HG02623 (cell line): ENCODE measurements around the gene TRAM2.
"Not testable (repeated sequence)": the region's sequence is repeated elsewhere in the genome, so short reads cannot be mapped to it uniquely, and the experiment has no call there.

Source experiments
- ATAC-seq: cut with Tn5 transposase; IDR thresholded peaks from one replicate; pipeline ENCODE4 v1.9.1; 2021; ENCODE audit warnings: moderate library complexity; ENCODE audit not compliant: unreplicated experiment

Gene TRAM2

DNA sequence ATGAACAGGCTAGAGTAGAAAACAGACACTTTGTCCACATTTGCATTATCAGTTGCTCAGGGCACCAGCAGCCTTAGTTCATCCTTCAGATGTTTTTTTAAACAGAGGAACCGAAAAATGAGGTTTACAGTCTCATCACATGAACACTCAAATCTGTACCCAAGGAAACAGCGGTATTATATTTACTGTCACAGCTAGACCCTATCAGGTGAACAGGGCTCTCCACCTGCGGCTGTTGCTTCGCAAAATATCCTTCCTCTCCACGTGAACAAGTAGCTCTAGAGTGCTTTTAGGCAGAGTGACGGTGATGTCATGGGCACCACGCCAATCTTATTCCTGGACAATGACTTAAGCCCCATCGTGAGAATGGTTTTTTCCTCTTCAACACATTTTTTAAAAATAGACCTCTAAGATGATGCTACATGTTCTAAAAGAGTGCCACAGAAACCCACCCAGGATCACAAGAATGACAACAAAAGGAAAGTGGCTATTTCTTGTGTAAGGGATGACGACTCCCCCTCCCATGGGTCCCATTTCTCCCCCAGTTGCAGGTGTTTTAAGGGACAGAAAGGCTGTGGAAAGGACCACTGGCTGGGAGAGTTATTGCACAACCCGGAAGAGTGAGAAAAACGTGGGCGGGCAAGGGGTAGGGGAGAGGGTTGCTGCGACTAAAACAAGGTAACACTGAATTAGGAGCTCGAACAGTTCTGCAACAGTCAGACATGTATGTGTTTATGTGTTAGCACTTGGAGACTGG, 79.0 kb downstream of the TRAM2 start:
- ATAC-seq = peak; percentile 81

DNA sequence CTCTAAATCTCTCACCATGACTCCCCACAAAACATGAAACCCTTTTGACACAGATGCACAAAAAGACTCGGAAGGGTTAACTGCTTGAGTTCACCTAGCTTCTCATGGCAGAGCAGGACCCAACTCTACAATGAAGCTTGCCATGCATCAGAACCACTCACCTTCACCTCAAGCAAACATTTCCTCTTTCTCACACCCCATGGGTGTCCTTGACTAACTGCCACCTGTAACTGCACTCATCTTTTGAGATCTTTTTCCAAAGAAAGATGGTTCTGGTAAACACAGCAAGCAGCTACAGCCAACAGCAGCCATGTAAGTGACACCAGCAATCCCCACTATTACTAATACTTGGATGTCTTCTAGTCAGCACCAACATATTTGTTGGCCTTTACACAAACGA, 80.2 kb downstream of the TRAM2 start:
- ATAC-seq = no peak

- ATAC-seq = no peak
These were observed 80.9 kb downstream of the TRAM2 start for GRCh38 chr6:52495922-52496321.

DNA sequence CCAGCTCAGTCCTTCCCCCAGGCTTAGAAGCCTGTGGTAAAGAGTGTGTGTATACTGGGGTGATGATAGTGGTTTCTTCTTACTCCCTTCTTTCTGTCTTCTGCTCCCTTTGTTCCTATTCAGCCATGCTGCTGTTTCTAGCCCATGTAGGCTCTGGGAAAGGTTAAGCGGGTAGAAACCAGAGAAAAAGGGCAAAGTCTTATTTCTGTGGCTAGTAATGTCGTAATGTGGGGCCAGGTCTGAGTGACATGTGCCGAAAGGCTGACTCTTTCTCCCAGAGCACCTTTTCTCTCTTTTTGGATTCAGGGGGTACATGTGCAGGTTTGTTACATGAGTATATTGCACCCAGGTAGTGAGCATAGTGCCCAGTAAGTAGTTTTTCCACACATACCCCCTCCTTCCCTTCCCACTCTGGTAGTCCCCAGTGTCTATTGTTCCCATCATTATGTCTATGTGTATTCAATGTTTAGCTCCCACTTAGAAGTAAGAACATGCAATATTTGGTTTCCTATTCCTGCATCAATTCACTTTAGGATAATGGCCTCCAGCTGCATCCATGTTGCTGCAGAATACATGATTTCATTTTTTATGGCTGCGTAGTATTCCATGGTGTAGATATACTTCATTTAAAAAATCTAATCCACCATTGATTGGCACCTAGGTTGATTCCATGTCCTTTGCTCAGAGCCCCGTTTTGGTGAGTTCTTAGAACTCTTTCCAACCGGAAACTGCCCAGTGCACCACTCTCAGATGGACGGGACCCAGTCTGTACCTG, 82.4 kb downstream of the TRAM2 start:
- ATAC-seq = no peak

GRCh38 chr6:52493669-52494068, 83.2 kb downstream of the TRAM2 start:
- no peak for ATAC-seq

GRCh38 chr6:52491203-52492069, 85.4 kb downstream of the TRAM2 start:
- peak; percentile 59 for ATAC-seq

DNA sequence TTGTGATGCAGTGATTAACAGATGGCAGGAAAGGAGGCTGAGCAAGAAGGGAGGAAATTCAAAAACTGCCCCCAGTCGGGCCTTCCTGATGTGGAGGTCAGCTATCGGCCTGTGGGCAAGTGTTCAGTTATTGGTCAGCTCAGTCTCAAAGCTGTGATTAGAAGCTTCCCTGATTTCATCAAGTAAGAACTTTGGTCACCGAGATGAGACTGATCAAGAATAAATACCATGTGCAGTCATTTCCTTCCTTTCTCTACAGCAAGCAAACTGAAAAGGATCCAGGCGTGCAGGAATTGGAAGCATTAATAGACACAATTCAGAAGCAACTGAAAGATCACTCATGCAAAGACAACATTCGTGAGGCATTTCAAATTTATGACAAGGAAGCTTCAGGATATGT, 87.0 kb downstream of the TRAM2 start:
- ATAC-seq = no peak

DNA sequence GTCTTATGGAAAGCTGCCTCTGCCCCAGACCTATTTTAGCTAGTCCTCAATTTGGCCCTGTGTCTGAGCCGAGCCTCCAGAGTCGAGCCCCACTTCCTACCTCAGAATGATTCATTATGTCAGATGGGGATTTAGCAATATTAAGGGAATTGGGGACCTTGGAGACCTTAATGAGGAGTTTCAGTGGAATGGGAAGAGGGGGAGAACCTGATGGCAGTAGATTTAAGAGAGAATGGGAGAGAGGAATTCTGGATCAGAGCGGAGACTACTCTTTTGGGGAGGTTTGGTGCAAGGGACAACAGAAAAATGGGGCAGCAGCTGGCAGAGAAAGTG, 93.2 kb downstream of the TRAM2 start:
- ATAC-seq = no peak

DNA sequence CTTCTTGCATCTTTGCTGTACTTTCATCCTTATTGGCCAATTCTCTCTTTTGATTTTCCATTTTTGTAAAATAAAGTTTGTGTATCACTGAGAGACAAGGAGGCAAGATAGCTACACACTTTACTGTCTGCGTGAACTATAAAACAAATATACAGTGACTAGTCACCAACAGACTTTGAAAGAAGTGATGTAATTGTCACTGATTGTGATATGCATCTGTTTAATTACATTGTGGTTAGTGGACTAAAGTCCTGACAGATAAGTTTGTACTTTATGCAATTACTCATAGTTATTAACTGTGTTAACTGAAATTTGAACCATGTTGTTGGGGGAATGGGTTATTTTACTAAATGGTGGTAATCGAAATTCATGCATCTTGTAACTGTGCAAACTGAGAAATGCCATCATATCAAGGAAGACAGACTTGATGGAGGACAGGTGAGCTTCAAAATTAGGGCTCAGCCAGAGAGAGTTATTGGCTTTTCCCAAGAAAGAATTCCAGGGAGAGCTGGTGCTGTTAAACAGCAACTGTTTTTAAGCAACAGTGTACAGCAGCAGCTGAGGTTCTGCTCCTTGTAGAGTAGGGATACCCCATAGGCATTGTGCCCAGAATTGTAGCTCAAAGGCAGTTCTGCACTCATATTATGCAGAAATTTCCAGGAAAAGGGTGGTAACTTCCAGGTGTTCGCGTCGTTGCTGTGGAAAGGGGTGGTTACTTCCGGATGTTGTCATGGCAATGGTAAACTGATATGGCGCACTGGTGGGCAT, 93.8 kb downstream of the TRAM2 start:
- no peak for ATAC-seq

DNA sequence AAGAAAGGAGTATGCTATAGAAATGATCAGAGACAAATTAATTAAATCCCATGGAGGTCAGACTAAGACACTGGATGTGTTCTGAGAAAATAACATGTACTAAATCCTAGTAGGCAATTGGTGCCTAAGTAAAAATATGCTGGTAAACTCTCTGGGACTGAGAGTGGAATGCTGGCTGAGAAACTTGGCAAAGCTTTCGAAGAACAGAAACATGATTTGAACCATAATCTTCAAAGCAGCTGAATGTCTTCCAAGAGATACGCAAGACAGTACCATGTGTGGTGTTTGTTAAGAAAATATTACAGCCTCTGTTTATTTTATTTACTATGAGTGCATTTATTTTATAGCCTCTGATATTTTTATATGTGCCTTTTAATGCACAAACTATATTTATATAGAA, 101.6 kb downstream of the TRAM2 start:
- ATAC-seq = no peak

- no peak for ATAC-seq
These were observed 102.7 kb downstream of the TRAM2 start for GRCh38 chr6:52474173-52474572.

GRCh38 chr6:52461194-52461593, 115.7 kb downstream of the TRAM2 start:
- ATAC-seq = not testable (repeated sequence)

- no peak for ATAC-seq
These were observed 119.8 kb downstream of the TRAM2 start for GRCh38 chr6:52457096-52457495.

- ATAC-seq = no peak
These were observed 122.3 kb downstream of the TRAM2 start for GRCh38 chr6:52454556-52454955.
